OCI-LY3 (cell line): Measurements from ENCODE around the gene FAM184B.

Experiments
- EZH2phosphoT487 ChIP-seq: fragments of 200-600 bp; shearing (Covaris generic); IDR thresholded peaks from 2 replicates; pipeline ENCODE4 v1.6.1; 2018; ENCODE audit warnings: antibody characterized with exemption, mixed run types, low read depth
- TF ChIP-seq, protein P1 (sequence below): fragments of 200-600, 300-600 bp; sonication (generic); IDR thresholded peaks from 2 replicates; pipeline ENCODE4 v1.5.1; 2014; ENCODE audit warnings: antibody characterized with exemption, low read length, low read depth

DNA sequence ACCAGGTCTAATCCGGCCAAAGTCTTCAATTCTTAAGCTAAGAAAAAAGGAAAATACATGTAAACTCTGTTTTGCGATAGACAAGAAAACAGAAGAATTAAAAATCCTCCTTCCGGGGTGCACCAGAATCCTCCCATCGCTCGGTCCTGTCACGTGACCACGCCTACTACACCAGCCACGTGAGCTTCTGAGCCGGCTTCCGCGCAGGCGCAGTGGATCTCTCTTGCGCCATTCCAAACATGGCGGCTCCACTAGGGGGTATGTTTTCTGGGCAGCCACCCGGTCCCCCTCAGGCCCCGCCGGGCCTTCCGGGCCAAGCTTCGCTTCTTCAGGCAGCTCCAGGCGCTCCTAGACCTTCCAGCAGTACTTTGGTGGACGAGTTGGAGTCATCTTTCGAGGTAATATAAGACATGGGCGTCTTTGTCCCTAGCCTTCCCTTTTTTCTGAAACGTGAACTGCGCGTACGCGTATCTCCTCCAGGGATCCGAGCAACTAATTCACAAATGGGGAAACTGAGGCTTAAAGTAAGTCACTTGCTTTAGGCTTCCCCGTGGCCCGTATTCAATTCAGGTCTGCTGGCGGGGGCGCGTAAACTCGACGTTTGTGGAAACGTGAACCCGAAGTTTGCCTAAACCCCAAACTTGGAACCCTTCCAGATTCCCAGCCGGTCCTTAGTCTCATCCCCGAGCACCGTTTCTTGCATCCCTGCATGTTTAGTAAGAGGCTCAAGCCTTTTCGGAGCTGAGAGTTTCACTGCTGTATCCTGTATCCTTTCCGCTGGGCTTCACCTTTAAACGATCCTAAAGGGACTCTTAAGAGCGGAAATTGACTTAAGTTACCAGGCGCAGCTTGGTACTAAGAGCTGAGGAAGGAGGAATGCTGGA lies 166.8 kb downstream of the FAM184B start, which contains the start of gene MED28:
- TF ChIP-seq, protein P1, sequence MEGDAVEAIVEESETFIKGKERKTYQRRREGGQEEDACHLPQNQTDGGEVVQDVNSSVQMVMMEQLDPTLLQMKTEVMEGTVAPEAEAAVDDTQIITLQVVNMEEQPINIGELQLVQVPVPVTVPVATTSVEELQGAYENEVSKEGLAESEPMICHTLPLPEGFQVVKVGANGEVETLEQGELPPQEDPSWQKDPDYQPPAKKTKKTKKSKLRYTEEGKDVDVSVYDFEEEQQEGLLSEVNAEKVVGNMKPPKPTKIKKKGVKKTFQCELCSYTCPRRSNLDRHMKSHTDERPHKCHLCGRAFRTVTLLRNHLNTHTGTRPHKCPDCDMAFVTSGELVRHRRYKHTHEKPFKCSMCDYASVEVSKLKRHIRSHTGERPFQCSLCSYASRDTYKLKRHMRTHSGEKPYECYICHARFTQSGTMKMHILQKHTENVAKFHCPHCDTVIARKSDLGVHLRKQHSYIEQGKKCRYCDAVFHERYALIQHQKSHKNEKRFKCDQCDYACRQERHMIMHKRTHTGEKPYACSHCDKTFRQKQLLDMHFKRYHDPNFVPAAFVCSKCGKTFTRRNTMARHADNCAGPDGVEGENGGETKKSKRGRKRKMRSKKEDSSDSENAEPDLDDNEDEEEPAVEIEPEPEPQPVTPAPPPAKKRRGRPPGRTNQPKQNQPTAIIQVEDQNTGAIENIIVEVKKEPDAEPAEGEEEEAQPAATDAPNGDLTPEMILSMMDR = no peak
- no peak for TF ChIP-seq EZH2phosphoT487
